NCI-H1417 (cell line): ENCODE data around the gene SH2D3A.
"Not testable (repeated sequence)": the region's sequence is repeated elsewhere in the genome, so short reads cannot be mapped to it uniquely, and the experiment has no call there.

Source experiments
- DNase-seq, 3 experiments: peaks; one replicate each; lab custom pipeline; 2025; lab: John Stamatoyannopoulos, UW

Gene SH2D3A

DNA sequence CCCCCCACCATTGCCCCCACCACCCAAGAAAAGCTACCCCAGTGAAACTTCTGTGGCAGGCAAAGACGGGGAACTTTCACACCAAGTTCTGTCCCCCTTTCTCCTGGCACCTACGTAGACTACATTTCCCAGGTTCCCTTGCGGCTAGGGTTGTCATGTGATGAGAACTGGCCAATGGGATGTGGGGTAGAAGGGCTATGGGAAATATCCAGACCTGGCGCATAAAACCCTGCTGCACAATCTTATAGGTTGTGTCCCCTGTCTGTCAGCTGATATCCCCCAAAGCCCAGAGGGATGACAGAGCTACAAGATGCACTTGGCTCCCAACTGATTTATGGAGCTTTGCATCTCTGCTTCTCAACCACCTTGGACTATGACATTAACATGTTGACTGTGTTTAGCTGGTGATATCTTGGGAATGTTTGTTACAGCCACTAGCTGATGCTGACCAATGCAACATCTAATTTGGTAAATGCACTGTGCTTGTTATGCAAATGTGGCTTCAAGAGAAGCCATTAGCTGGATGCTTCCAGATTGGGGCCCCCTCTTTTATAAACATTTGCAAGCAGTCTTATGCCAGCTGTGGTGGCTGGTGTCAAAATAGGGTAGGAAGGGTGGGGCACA lies 6.1 kb downstream of the SH2D3A start:
- no peak for DNase-seq

DNA sequence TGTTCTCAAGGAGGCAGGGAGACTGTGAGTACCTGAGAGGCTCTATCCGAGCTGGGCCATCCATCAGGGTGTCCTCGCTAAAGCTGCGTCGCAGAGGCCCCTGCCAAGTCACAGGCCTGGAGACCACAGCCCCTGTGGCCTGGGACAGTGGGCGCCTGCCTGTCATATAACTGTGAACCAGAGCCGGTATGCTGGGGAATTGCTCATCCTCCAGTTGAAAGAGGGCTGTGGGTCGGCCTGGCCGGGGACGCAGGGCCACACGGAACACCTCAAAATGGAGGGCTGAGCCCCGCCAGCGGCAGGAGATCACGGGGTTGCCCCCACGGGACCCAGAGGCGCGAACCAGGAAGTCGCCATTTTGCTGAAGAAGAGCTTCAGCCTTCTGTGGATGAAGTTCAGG lies 6.6 kb downstream of the SH2D3A start:
- no peak for DNase-seq

DNA sequence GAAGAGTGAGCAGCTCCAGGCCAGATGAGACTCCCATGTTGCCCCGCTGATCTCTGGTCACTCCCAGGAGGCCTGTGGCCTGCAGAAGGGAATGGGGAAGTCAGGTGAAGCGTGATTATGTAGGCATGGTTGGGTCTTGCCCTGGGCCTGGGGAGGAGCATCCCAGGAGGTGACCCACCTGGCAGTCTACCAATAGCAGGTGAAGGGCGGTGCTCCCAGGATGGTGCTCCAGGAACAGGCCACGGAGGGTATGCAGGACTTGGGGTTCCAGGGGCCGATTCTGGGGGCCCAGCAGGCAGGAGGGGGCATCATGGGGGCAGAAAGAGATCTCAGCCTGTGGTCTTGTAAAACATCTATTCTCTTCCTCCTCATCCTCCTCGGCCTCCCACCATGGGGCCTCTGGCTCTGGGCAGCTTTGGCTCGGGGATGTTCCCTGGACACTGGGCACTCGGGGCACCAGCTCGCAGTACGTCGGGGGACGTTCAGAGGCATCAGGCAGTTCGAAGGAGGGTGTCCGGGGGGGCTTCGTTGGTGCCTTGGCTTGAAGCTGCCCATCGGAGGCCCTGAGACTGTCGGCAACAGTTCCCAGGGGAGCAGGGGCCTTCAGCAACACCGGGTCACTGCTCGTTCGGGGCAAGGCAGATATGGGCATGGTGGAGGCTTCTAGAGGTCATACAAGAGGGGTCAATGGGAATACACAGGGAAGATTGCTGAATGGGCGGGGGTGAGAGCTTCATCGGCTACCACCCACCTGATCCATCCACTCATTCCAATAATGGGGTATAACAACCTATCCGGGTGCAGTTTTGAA lies 12.4 kb downstream of the SH2D3A start:
- no peak for DNase-seq

GRCh38 chr19:6754136-6754535 lies 13.1 kb downstream of the SH2D3A start:
- DNase-seq, result no peak

DNA sequence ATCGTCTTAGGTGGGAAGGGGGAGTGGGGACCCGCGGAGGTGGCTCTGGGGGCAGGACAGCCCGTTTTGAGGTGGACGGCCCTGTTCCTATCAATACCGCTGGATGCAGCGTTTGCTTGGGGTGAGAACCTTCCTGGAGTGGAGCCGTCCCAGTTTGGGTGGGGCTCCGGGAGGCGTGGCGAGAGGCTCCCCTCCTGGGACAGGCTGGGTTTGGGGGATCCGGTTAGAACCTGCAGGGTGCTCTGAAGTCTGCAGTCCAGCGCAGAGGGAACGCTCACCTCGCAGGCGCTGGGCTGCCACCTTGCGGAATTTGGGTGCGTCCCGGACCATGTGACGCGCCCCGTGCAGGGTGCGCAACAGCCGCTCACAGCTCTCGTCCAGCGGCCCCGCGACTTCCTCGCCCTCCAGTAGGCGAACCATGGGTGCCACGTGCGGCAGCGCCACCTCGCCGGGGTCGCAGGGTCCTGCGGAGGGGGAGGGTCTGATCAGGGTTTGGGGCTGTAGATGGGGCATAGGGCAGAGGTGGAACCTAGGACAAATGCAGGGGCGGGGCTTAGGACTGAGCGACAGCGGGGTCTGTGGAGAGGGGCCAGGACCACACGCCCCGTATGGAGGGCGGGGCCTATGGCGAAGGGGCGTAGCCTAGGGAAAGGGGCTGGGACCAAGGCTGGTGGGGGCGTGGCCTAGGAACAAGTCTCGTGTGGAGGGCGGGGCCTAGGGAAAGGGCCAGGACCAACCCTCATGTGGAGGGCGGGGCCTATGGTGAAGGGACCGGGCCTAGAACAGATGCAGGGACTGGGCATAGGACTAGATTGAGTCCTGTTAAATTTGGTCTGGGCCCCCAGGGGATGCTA lies 13.8 kb downstream of the SH2D3A start:
- DNase-seq, result no peak

- DNase-seq, result no peak
Measured at GRCh38 chr19:6752256-6753177, 14.7 kb downstream of the SH2D3A start.

- no peak for DNase-seq
Measured at GRCh38 chr19:6751189-6751588, 16.0 kb downstream of the SH2D3A start.

- DNase-seq, result no peak
Measured at GRCh38 chr19:6750062-6750461, 17.2 kb downstream of the SH2D3A start.

GRCh38 chr19:6748543-6748942 lies 18.7 kb downstream of the SH2D3A start:
- not testable (repeated sequence) for DNase-seq

DNA sequence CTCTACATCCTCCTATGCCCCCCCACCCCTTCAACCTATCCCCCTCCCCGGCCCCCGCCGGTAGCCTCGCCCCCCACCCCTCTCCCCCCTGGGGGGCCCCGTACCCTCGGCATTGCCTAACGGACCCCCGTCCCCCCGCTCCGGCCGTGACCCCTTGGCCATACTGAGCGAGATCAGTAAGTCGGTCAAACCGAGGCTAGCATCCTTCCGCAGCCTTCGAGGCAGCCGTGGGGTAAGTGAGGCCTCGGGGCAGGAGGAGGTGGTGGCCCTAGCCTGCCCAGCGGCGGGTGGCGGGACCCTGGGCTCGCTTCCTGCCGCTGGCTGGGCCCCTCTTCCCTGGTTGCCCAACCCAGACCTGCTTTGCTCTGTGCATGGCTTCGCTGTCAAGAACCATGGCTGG lies 21.3 kb downstream of the SH2D3A start:
- no peak for DNase-seq

- no peak for DNase-seq
Measured at GRCh38 chr19:6744381-6745301, 22.6 kb downstream of the SH2D3A start.

DNA sequence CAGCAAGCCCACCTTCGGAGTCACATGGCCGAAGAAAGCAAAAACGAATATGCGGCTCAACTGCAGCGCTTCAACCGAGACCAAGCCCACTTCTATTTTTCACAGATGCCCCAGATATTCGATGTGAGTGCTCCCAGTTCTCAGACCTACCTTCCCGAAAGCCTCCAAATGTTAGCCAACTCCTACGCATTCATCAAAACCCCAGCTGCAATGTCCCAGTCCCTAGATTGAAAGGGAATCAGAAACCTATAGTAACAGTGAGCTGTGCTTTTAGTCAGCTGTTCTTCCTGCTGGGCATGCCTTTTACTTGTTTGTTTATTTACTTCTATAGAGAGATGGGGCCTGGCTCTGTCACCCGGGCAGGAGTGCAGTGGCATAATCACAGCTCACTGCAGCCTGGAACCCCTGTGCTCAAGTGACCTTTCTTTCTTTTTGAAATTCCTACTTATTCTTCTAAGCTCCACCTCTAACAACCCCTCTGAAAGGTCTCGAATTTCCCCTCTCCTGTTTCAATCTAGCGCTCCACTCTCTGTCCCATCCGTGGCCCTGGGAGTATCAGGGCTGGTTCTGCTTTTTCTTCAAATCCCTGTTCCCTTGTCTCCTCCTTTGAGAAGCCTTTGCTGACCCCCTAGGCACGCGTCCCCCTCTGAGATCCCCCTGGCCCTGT lies 23.4 kb downstream of the SH2D3A start:
- no peak for DNase-seq

- DNase-seq, result no peak
Measured at GRCh38 chr19:6743066-6743465, 24.2 kb downstream of the SH2D3A start.

DNA sequence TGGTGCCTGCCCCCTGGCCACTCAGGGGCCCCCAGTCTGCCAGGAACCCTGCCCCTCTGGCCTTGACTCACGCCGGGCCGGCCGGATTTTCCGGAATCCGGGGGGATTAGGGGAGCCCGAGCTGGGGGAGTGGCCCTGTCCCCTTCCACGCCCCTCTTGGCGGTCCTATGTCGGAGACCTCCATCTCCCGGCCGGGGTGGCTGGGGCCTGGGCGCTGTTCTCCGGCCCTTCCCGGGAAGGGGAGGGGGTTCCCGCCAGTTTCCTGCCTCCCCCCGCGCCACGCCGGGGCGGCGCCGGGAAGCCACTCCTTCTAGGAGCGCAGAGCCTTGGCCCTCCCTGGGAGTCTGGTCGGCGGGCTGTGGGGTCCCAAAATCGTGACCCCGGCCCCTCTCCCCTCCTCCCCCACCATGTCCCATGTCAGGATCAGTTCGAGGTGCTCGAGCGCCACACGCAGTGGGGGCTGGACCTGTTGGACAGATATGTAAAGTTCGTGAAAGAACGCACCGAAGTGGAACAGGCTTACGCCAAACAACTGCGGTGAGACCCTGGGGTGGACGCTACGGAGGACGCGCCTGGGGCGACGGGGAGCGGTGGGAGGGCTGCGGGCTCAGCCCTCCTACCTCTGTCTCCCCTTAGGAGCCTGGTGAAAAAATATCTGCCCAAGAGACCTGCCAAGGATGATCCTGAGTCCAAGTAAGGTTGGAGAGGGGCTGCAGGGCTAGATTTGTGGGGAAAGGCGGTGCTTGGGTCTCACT lies 26.5 kb downstream of the SH2D3A start:
- peak in 2 of 3 experiments; percentile 52 to 69 for DNase-seq

- peak in 2 of 3 experiments; percentile 69 to 70 for DNase-seq
Measured at GRCh38 chr19:6739883-6740588, 27.2 kb downstream of the SH2D3A start.

GRCh38 chr19:6739390-6739882 lies 27.8 kb downstream of the SH2D3A start, which contains the start of gene TRIP10:
TSS of gene TRIP10 (plus strand) at chr19:6739680. CDS start at chr19:6739762, 82 bp downstream.
- peak in 2 of 3 experiments; percentile 70 to 84 for DNase-seq

- peak in 1 of 3 experiments; percentile 53 for DNase-seq
Measured at GRCh38 chr19:6738787-6739389, 28.3 kb downstream of the SH2D3A start.
